Ishikawa (cell line): ENCODE measurements around the gene ZNF687.

Experiments used
- CEBPB ChIP-seq: IDR thresholded peaks from 2 replicates; pipeline ENCODE4 v1.6.1; 2012
- CREB1 ChIP-seq: IDR thresholded peaks from 2 replicates; pipeline ENCODE4 v1.6.1; 2012; ENCODE audit warnings: low read depth
- EGR1 ChIP-seq: IDR thresholded peaks from 2 replicates; pipeline ENCODE4 v1.6.1; 2012
- EP300 ChIP-seq: IDR thresholded peaks from 2 replicates; pipeline ENCODE4 v1.6.1; 2012; ENCODE audit warnings: borderline replicate concordance
- FOXM1 ChIP-seq: IDR thresholded peaks from 2 replicates; pipeline ENCODE4 v1.6.1; 2012; ENCODE audit warnings: low read depth, borderline replicate concordance
- MAX ChIP-seq: IDR thresholded peaks from 2 replicates; pipeline ENCODE4 v1.6.1; 2012
- NFIC ChIP-seq: IDR thresholded peaks from 2 replicates; pipeline ENCODE4 v1.6.1; 2012
- RAD21 ChIP-seq: IDR thresholded peaks from 2 replicates; pipeline ENCODE4 v1.6.1; 2012; ENCODE audit warnings: low read depth
- REST ChIP-seq: IDR thresholded peaks from 2 replicates; pipeline ENCODE4 v1.6.1; 2012; ENCODE audit warnings: low read depth, mild to moderate bottlenecking
- TAF1 ChIP-seq: IDR thresholded peaks from 2 replicates; pipeline ENCODE4 v1.6.1; 2012; ENCODE audit warnings: low read depth, mild to moderate bottlenecking
- TCF12 ChIP-seq: IDR thresholded peaks from 2 replicates; pipeline ENCODE4 v1.6.1; 2012; ENCODE audit warnings: low read depth
- TEAD4 ChIP-seq: IDR thresholded peaks from 2 replicates; pipeline ENCODE4 v1.6.1; 2012
- USF1 ChIP-seq: IDR thresholded peaks from 2 replicates; pipeline ENCODE4 v1.6.1; 2012
- YY1 ChIP-seq: IDR thresholded peaks from 2 replicates; pipeline ENCODE4 v1.6.1; 2012; ENCODE audit warnings: low read depth
- ZBTB7A ChIP-seq: IDR thresholded peaks from 2 replicates; pipeline ENCODE4 v1.6.1; 2012; ENCODE audit warnings: low read depth

ZNF687 gene

GRCh38 chr1:151266821-151267220 lies 15.3 kb upstream of the ZNF687 start:
- no peak for TF ChIP-seq YY1
- TF ChIP-seq REST: no peak
- TF ChIP-seq EGR1: no peak
- TF ChIP-seq EP300: no peak
- no peak for TF ChIP-seq RAD21

- TF ChIP-seq TEAD4 (no peak), TCF12 (no peak), REST (no peak), TAF1 (no peak), EP300 (no peak), NFIC (no peak), CEBPB (no peak), CREB1 (no peak), MAX (no peak), YY1 (no peak), ZBTB7A (no peak), FOXM1 (no peak), USF1 (no peak)
Measured at GRCh38 chr1:151267760-151268159, 14.3 kb upstream of the ZNF687 start.

GRCh38 chr1:151273924-151274466 lies 8.1 kb upstream of the ZNF687 start:
- 0 out of 2 replicates have a peak, but pooled peaks have one; percentile 18 for TF ChIP-seq TEAD4
- TF ChIP-seq YY1: no peak

GRCh38 chr1:151277249-151277648 lies 4.8 kb upstream of the ZNF687 start:
- TF ChIP-seq NFIC (no peak), TEAD4 (no peak), FOXM1 (no peak), YY1 (no peak), TAF1 (no peak), MAX (no peak), REST (no peak), TCF12 (no peak), CREB1 (no peak), EP300 (no peak), RAD21 (no peak), USF1 (no peak), EGR1 (no peak), ZBTB7A (no peak), CEBPB (no peak)

GRCh38 chr1:151281225-151281968 lies 702 bp upstream of the ZNF687 start:
- peak; percentile 61 for TF ChIP-seq MAX
- peak; percentile 48 for TF ChIP-seq TAF1
- 0 out of 2 replicates have a peak, but pooled peaks have one; percentile 62 for TF ChIP-seq RAD21
- TF ChIP-seq EGR1: peak; percentile 66; the same call in 1 of the 2 replicates
- no peak for TF ChIP-seq ZBTB7A
- no peak; the same call in 1 of the 2 replicates for TF ChIP-seq USF1
- peak; percentile 37; the same call in 1 of the 2 replicates for TF ChIP-seq FOXM1
- no peak for TF ChIP-seq NFIC
- 0 out of 2 replicates have a peak, but pooled peaks have one; percentile 16 for TF ChIP-seq YY1
- no peak for TF ChIP-seq CEBPB
- TF ChIP-seq TEAD4: no peak
- TF ChIP-seq REST: no peak
- TF ChIP-seq TCF12: peak; percentile 72
- TF ChIP-seq EP300: peak; percentile 46; the same call in 1 of the 2 replicates
- TF ChIP-seq CREB1: peak; percentile 90
